Coronary artery (tissue), 2 donors: Measurements from ENCODE around the gene RSPH6A.

Experiments used
- DNase-seq: peaks from one replicate; pipeline ENCODE4 v3.0.0-alpha.2; 2017; ENCODE audit warnings: low spot score
- H3K27ac ChIP-seq, 2 donors: fragments of 200-600 bp; sonication (generic); one replicate each; pipeline ENCODE4 v1.5.1; 2016 to 2019
- H3K4me3 ChIP-seq: fragments of 200-600 bp; sonication (generic); 2 replicates; pipeline ENCODE4 v1.5.1; 2016; ENCODE audit warnings: mild to moderate bottlenecking, moderate library complexity
- CTCF ChIP-seq: fragments of 200-600 bp; sonication (generic); IDR thresholded peaks from one replicate; pipeline ENCODE4 v1.5.1; 2019; ENCODE audit warnings: antibody characterized with exemption

The RSPH6A gene

DNA sequence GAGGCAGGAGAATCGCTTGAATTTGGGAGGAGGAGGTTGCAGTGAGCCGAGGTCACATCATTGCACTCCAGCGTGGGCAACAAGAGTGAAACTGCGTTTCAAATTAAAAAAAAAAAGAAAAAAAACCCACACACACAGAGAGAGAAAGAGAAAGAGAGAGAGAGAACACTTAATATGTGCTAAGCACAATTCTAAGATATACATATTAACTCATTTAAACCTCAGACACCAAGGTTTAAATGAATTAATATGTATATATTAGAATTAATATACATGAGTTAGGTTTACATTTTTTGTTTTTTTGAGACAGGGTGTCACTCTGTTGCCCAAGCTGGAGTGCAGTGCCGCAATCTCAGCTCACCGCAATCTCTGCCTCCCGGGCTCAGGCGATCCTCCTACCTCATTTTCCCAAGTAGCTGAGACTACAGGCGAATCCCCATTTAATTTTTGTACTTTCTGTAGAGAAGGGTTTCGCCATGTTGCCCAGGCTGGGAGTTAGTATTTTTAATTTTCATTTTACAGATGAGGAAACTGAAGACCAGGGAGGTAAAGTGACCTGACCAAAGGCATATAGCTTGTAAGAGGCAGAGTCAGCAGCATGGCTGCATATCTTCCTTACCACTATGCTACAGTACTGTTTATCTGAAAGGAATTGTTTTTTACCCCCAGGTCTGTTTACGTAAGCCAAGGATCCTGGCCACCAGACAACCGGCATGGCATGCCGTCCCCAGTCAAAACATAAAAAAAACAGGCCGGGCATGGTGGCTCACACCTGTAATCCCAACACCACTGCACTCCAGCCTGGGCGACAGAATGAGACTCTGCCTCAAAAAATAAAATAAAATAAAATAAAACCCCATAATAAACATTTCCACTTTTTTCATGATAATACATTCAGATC lies 45.5 kb upstream of the RSPH6A start:
- DNase-seq = no peak
- Histone ChIP-seq H3K27ac (no peak overlapping the region), H3K4me3 (no peak overlapping the region)
- TF ChIP-seq CTCF = no peak

- no peak for TF ChIP-seq CTCF
- Histone ChIP-seq H3K27ac (no peak overlapping the region), H3K4me3 (no peak overlapping the region)
- no peak for DNase-seq
Measured at GRCh38 chr19:45854167-45854778, 39.2 kb upstream of the RSPH6A start.

DNA sequence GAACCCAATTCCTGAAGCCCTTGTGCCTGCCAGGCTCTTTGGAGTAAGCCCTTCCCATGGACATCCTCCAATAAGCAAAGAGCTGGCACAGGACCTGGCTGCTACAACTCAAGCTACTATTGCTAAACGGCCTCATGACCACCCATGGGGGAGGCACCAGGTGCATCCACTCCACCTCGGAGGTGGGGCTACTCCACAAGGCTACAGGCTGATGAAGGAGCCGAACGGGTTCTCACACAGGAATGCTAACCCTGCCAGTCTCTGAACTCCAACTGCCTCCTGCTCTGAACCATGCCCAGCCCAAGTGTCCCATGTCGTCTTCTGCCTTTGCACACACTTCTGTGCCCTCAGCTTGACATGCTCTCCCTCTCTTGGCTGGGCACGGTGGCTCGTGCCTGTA lies 37.9 kb upstream of the RSPH6A start:
- no peak for TF ChIP-seq CTCF
- Histone ChIP-seq H3K4me3 (no peak overlapping the region), H3K27ac (no peak overlapping the region)
- DNase-seq = no peak

DNA sequence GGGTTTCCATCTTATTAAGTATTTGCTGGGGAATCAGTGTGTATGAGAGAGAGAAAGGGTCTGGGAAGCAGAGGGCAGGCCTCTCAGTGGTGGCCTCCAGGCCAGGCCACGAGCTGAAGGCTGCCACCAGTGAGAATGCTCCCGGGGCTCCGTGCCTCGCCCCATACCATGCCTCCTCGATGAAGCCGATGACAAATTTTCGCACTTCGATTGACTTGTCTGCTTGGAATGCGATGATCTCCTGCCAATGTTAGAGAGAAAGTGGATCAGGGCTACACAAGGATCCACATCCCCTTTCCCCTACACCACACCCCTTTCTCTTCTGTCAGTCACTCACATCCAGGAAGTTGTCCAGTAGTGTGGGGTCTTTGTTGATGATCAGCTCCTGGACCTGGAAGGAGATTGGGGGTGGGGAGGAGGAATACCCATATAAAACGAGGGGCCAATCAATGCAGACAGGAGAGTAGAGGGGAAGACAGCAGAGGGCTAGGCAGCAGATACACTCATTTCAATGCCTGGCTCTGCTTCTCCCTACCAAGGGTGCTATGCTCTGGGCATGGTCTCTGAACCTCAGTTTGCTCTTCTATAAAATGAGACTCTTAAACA lies 37.1 kb upstream of the RSPH6A start:
- H3K27ac ChIP-seq = no peak overlapping the region
- no peak for TF ChIP-seq CTCF
- DNase-seq = no peak
- H3K4me3 ChIP-seq = no peak overlapping the region

DNA sequence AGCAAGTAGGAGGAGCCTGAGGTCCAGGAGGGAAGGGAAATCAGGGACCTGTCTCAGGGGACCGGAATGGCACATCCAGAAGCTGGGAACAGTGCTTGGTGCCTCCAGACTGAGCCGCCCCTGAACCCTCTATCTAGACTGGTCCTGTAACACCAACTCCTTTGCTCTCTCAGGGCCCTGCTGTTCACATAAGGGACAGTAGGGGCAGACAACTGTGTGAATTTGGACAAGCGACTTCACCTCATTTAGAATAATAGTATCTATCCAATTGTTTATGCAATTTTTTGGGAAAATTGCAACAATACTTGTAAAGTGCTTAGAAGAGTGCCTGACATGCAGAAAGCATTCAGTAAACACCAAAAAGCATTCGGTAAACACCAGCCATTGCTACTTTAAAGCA lies 33.8 kb upstream of the RSPH6A start:
- no peak overlapping the region for H3K4me3 ChIP-seq
- H3K27ac ChIP-seq = no peak overlapping the region
- TF ChIP-seq CTCF = no peak
- DNase-seq = no peak

DNA sequence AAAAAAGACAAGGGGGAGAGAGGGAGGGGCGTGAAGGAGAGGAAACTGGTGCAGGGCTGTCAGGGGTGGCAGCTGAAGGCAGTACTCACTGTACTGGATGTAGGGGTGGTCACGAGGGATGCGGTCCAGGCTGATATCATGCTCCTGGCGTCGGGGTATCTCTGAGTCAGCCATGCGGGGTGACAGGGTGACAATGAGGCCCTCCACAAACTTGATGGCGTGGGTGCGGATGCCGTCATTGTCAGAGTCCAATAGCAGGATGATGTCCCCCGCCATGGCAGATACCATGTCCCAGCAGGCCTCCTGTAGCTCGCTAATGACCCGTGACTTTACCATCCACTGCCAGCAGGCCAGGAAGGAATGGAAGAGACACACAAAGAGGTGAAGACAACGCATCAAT lies 32.6 kb upstream of the RSPH6A start:
- H3K27ac ChIP-seq = no peak overlapping the region
- H3K4me3 ChIP-seq = no peak overlapping the region
- no peak for TF ChIP-seq CTCF
- no peak for DNase-seq
